GM13977 (cell line): ENCODE measurements around the gene SPN.
"Not testable (repeated sequence)": the region's sequence is repeated elsewhere in the genome, so short reads cannot be mapped to it uniquely, and the experiment has no call there.

ENCODE experiments used
- DNase-seq: peaks from one replicate; pipeline ENCODE4 v3.0.0; 2012; ENCODE audit warnings: low spot score
- in situ Hi-C: fragments of 300-500 bp; cut with MboI; formaldehyde crosslinking; loops from one replicate; pipeline ENCODE4 v1.12.0; 2022; ENCODE audit warnings: low sequenced_read_pairs, low pct_unique_long_range_greater_than_20kb, mixed read lengths, inconsistent platforms; ENCODE audit not compliant: unreplicated experiment
- TF ChIP-seq, protein P1 (sequence below): IDR thresholded peaks from 2 replicates; pipeline ENCODE4 v1.5.1; 2012; ENCODE audit warnings: mild to moderate bottlenecking, control low read depth; ENCODE audit not compliant: insufficient read depth; ENCODE audit errors: extremely low read depth, missing control alignments

SPN gene

DNA sequence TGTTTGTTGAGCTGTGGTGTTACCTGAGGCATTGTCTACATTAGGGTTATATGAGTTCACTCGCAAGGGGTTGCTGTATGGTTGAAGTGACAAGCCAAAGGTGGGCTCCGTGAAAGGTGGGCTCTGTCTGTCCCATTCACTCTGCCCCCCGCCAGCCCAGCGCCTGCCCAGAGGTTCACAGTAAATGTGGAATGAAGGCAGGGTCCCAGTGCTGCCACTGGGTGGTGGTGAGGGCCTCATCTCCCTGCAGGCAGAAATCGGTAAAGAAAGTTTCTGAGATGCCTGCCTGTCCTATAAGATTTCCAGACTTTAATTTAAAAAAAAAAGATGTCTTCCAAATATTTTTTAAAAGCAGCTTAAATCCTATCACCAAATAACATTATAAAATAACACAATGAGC lies 26.7 kb upstream of the SPN start:
- DNase-seq, in situ Hi-C loops: not testable (repeated sequence)
- TF ChIP-seq, protein P1, sequence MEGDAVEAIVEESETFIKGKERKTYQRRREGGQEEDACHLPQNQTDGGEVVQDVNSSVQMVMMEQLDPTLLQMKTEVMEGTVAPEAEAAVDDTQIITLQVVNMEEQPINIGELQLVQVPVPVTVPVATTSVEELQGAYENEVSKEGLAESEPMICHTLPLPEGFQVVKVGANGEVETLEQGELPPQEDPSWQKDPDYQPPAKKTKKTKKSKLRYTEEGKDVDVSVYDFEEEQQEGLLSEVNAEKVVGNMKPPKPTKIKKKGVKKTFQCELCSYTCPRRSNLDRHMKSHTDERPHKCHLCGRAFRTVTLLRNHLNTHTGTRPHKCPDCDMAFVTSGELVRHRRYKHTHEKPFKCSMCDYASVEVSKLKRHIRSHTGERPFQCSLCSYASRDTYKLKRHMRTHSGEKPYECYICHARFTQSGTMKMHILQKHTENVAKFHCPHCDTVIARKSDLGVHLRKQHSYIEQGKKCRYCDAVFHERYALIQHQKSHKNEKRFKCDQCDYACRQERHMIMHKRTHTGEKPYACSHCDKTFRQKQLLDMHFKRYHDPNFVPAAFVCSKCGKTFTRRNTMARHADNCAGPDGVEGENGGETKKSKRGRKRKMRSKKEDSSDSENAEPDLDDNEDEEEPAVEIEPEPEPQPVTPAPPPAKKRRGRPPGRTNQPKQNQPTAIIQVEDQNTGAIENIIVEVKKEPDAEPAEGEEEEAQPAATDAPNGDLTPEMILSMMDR = peak; percentile 2

DNA sequence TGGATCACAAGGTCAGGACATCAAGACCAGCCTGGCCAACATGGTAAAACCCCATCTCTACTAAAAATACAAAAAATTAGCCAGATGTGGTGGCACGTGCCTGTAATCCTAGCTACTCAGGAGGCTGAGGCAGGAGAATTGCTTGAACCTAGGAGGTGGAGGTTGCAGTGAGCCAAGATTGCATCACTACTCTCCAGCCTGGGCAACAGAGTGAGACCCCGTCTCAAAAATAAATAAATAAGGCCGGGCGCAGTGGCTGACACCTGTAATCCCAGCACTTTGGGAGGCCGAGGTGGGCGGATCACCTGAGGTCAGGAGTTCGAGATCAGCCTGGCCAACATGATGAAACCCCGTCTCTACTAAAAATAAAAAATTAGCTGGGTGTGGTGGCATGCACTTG lies 24.3 kb upstream of the SPN start:
- DNase-seq, in situ Hi-C loops: not testable (repeated sequence)

DNA sequence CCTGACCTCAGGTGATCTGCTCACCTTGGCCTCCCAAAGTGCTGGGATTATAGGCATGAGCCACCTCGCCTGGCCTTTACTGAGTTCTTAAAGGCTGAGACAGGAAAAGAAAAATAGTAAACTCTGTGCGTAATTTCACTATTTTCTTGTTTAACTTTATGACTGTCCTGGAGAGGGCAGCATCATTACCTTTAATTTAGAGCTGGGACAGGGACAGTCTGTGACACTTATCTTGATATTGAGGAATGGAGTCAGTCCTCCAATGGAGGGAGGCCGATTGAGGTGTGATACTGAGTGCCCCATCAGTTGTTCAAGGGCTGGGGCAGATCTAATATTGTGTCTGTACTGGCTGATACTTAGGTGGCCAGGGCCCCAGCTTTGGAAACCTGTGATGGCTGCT lies 21.5 kb upstream of the SPN start:
- peak; percentile 51 for DNase-seq

DNA sequence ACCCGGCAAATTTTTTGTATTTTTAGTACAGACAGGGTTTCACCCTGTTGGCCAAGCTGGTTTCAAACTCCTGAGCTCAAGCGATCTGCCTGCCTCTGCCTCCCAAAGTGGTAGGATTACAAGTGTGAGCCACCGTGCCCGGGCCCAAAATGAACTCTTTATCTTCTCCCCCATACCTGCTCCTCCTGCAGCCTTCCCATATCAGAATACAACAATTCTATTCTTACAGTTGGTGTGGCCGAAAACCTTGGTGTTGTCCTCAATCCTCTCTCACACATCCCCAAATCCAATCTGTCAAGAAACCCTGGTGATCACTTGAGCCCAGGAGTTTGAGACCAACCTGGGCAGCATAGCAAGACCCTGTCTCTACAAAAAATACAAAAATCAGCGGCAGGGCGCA lies 19.5 kb upstream of the SPN start:
- TF ChIP-seq, protein P1 = no peak
- in situ Hi-C loops = no loop called here
- no peak for DNase-seq

More for the DNA sequence above, 21.5 kb upstream of the SPN start:
- in situ Hi-C loops = no loop called here
- TF ChIP-seq, protein P1 = peak; percentile 50

DNA sequence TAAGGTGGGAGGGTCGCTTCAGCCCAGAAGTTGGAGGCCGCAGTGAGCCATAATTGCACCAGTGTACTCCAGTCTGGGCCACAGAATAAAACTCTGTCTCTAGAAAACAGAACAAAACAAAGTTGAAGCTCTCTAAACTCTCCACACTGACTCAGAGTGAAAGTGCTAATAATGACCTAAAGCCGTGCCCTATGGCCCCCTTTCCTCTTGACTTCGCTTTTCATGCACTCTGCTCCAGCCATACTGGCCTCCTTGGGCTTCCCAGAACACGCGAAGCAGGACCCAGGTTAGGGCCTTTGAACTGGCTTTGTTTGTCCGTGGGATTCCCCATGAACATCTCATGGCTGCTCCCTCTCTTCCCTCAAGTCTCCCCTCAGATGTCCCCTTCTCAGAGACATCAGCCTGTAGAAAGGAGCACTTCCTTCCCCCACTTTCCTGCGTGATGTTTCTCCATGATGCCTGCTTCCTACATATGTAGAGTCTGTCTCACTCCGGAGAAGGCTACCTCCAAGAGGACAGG lies 18.6 kb upstream of the SPN start:
- peak; percentile 66 for DNase-seq
- in situ Hi-C loops = no loop called here
- TF ChIP-seq, protein P1 = no peak

DNA sequence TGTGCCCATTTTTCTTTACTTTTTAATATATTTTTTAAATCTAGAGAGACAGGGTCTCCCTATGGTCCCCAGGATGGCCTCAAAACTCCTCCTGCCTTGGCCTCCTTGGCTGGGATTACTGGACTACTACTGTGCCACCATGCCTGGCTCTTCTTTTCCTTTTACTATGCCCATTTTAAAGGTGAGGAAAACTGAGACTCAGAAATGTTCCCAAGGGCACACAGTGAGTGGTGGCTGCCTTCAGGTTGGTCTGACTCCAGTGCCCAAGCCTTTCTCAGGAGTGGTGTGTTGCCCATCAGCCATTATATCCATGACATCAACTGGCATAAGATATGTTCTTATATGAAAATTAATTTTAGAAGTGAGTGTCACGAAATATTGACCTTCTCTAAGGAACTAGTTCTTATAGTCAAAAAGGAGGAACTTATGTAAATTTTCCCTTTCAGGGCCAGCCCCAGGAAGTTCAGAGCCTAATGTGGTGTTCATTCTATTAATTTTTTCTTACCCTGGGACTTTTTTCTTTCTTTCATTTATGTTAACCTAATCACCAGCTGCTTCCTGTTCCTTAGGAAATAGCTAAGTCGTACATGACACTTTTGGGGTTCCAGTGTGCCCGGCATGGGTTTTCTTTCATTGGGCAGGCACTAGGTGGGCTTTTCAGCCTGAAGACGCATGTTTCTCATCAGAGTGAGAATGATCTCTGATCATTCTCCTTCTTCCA lies 17.9 kb upstream of the SPN start:
- in situ Hi-C loops = no loop called here
- DNase-seq = peak; percentile 34
- TF ChIP-seq, protein P1 = no peak

DNA sequence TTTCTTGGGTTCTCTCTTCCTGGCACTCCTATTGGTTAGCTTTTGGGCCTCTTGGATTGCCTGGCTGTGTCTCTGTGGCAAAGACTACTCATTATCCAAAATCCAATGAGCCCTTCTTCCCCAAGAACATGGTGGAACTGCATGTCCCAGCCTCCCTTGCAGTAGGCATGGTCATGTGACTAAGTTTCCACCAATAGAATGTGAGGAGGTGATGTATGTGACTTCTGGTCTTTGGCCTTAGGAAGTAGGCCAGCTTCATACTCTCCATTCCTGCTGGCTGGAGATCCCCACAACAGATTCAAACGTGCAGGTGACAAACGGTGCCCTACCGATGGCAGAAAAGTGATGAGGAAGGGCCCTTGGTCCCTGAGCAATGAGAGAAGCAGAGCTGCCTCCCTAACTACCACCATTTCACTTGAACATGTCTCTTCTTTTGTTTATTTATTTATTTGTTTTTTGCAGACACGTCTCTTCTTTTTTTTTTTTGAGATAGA lies 17.3 kb upstream of the SPN start:
- in situ Hi-C loops = no loop called here
- TF ChIP-seq, protein P1 = no peak
- DNase-seq = peak; percentile 76
